Nucleus accumbens (tissue), 56 donors: ENCODE results near the gene TRMO.
A peak's percentile ranks its signal among the peaks of the same experiment; 100 is the strongest.
"Not testable (repeated sequence)": the region's sequence is repeated elsewhere in the genome, so short reads cannot be mapped to it uniquely, and the experiment has no call there.

Source experiments
- DNase-seq, 56 donors: peaks; one replicate each; lab custom pipeline; 2025; lab: John Stamatoyannopoulos, UW

Gene TRMO

DNA sequence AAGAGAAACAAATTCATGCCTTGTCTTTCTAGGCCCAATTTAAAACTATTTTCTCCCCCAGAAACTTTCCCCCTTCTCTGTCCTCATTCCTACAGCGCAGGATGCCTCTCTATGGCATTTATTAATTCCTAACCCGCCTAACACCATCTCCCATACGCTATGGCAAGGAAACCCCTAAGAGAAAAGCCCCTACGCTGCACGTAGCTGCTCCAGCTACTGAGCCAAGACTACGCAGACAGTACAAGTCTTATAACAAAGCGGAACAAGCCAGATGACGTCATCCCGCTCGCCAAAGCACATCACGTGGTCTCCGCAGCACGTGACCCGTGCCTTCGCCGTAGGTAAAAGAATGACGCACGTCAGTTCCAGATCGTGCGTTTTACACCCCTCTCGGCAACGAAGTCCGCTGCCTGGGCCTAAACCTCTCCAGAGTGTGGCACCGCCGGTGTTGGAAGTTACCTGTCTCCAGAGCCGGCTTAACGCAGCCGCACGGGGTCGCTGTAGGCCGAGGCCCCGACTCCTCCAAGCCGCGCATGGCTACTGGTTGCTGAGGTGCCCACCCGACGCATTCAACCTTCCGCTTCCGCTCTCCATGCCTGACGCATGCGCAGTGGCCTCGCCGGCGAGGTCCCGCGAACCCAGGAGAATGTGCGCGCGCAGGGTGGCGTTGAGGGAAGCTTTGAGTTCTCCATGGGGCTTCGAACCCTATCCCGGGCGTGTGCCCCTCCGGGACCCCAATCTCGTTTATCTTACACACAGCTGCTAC is at the start of gene TRMO:
TRMO (minus strand) TSS at position 542 of the 766 bp plus-strand sequence; CDS start at position 535, 7 bp downstream.
- DNase-seq: peak; percentile 81 to 100 (median 98)

DNA sequence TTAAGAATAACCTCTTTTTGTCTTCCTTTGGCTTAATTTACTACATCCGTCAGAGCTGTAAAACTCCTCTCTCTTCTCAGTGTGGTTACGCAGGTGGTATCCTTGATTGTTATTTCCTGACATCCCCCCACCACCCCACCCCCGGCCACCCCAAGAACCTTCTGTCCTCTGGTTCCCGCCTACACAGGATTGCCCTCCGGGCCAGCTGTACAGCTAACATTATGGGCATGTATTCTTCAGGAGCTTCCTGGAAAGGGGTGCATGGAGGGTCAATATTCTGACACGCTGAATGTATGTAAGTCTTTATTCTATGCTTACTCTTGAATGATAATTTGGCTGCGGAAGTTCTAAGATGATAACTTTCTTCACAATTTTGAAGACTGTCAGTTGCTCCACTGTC is 47.9 kb upstream of the TRMO start:
- no peak for DNase-seq

DNA sequence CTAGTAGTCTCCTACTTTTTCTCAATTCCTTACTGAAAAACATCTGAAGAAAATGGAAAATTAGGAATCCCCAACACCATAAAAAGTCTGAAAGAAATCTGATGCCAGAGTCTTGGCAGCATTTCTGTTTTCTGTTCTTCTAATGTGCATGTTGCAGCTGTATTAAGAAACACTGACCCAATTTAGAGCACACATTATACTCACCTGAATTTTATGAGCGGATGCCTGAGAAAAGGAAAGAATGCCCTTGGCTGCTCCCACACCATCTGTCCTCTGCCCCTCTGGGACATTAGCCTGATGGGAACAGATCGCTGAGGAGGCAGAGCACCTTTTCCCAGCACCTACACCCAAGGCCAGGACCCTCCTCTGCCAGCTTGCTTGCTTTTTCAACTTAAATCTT is 46.7 kb upstream of the TRMO start:
- no peak for DNase-seq

DNA sequence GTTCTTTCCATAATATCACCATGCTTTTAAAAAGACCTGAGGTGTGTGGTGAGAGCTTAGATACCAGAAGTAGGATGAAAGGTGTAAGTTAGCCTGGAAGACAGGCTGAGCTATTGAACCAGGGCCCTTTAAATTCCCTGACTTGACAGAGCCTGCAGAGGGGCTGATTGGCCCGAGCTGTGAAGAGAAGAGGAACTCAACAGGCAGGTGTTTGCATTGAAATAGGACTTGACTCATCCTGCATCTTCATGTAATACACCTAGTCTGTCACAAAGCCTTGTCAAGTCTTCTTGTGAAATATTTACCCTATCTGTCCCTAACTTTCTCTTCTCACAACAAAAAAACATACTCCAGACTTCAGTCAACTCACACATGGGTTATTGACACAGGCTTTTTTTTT is 44.2 kb upstream of the TRMO start:
- DNase-seq: no peak

GRCh38 chr9:97964901-97965300 is 42.6 kb upstream of the TRMO start:
- DNase-seq: no peak

DNA sequence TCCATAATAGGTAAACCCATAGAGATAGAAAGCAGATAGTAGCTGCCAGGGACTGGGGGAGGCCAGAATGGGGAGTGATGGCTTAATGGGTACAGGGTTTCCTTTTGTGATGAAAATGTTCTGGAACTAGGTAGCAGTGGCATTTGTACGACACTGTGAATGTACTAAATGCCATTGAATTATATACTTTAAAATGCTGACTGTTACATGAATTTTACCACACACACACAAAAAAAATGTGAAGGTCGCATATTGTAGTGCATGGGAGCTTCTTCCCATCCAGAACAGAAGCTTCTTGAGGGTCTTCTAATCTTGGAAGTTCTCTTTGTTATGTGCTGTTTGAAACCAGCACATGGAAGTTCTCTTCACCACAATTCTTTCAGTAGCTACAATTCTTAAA is 40.9 kb upstream of the TRMO start:
- no peak for DNase-seq

- DNase-seq: no peak
Observed at GRCh38 chr9:97962575-97962974, 40.3 kb upstream of the TRMO start.

- no peak for DNase-seq
Observed at GRCh38 chr9:97962136-97962535, 39.8 kb upstream of the TRMO start.

- DNase-seq: no peak
Observed at GRCh38 chr9:97961361-97961760, 39.1 kb upstream of the TRMO start.

- not testable (repeated sequence) for DNase-seq
Observed at GRCh38 chr9:97960678-97961328, 38.5 kb upstream of the TRMO start.

DNA sequence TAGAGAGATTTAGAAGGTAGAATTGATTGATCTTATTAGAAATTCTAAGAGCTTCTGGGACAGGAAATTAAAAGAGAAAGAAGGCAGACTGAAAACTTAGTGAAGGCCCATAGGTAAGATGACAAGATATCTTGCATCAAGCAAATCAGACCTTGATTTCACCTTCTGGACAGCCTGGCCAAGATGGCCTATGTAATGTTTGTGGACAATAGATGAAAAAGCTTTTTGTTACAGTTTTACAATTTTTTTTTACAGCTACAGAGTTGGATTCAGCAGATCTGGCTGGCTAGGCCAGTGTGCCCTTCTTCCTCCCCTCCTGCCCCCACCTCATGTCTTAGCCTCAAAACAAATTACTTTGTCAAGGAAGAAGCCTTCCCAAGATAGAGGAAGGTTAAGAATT is 37.3 kb upstream of the TRMO start:
- DNase-seq: no peak

- DNase-seq: peak in 7 of 56 donors; percentile 3 to 30 (median 11)
Observed at GRCh38 chr9:97958812-97959511, 36.7 kb upstream of the TRMO start.

DNA sequence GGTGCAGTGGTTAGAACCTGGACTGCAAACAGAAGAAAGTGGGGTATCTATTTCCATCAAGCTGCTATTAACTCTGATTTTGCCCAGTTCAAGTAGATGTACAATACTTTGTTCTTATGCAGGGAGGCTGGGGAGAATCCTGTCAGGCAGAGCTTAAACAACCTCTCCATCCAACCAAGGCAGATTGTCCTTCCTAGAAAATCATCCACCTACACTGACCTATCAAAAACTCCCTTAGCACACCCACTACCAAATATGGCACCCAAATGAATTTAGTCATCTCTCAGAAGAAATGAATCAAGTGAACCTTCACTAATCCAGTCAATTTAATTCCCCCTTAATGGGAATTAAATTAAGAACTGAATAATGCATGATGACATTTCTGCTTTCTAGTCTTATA is 34.0 kb upstream of the TRMO start:
- DNase-seq: no peak

DNA sequence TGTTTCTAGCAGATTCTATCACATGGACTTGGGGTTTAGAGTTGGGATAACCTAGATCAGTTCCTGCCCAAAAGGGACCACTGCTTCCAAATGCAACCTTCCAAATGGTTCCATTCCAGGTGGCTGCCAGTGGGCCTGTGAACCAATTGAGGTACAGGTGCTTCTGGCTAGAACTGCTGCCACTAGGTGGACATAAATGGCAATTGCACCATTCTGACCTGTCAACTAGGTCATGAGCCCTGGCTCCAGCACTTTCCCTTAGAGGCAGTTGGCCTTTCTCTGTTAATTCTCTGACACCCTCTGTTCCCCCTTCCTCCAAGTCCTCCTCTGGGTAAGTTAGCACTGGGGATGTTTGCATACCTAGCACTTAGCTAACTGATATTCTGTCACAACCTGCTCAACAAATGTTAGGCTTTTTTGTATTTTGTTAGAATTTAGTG is 32.3 kb upstream of the TRMO start:
- peak in 1 of 56 donors; percentile 9 for DNase-seq

- not testable (repeated sequence) for DNase-seq
Observed at GRCh38 chr9:97950873-97951272, 28.6 kb upstream of the TRMO start.

GRCh38 chr9:97947094-97947493 is 24.8 kb upstream of the TRMO start:
- DNase-seq: not testable (repeated sequence)

DNA sequence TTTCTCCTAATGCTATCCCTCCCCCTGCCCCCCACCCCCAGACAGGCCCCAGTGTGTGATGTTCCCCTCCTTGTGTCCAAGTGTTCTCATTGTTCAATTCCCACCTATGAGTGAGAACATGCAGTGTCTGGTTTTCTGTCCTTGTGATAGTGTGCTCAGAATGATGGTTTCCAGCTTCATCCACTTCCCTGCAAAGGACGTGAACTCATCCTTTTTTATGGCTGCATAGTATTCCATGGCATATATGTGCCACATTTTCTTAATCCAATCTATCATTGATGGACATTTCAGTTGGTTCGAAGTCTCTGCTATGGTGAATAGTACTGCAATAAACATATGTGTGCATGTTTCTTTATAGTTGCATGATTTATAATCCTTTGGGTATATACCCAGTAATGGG is 23.2 kb upstream of the TRMO start:
- not testable (repeated sequence) for DNase-seq

GRCh38 chr9:97944612-97945011 is 22.3 kb upstream of the TRMO start:
- no peak for DNase-seq

- no peak for DNase-seq
Observed at GRCh38 chr9:97943308-97943855, 21.1 kb upstream of the TRMO start.

GRCh38 chr9:97941323-97941722 is 19.0 kb upstream of the TRMO start:
- DNase-seq: no peak

GRCh38 chr9:97940741-97941140 is 18.4 kb upstream of the TRMO start:
- DNase-seq: no peak
